H9 (cell line): Measurements from ENCODE around the gene AFAP1L2. TPM values are rescaled to one million over a fixed set of nuclear protein-coding genes. Genes with fewer than 3 reads are reported as not detected.

Source experiments
- DNase-seq: peaks from one replicate; pipeline ENCODE4 v3.0.0-alpha.2; 2017
- H2AFZ ChIP-seq: one replicate; pipeline ENCODE4 v1.6.1; 2013; ENCODE audit warnings: mild to moderate bottlenecking, low read length, control low read depth, moderate library complexity
- H2AK5ac ChIP-seq: 2 replicates; pipeline ENCODE4 v1.6.1; 2013; ENCODE audit warnings: low read length, control low read depth, mixed read lengths; ENCODE audit not compliant: insufficient read length
- H2BK120ac ChIP-seq: one replicate; pipeline ENCODE4 v1.6.1; 2013; ENCODE audit warnings: low read depth, mild to moderate bottlenecking, low read length, control low read depth, inconsistent platforms; ENCODE audit not compliant: poor library complexity, severe bottlenecking
- H2BK12ac ChIP-seq: 2 replicates; pipeline ENCODE4 v1.6.1; 2013; ENCODE audit warnings: low read length, control low read depth, mixed read lengths, low read depth; ENCODE audit not compliant: insufficient read length
- H2BK15ac ChIP-seq: 2 replicates; pipeline ENCODE4 v1.6.1; 2013; ENCODE audit warnings: low read depth, low read length, control low read depth
- H2BK20ac ChIP-seq: one replicate; pipeline ENCODE4 v1.6.1; 2013; ENCODE audit warnings: low read depth, mild to moderate bottlenecking, low read length, control low read depth, inconsistent platforms; ENCODE audit not compliant: poor library complexity, severe bottlenecking
- H2BK5ac ChIP-seq: 2 replicates; pipeline ENCODE4 v1.6.1; 2013; ENCODE audit warnings: low read length, control low read depth, mixed read lengths; ENCODE audit not compliant: insufficient read length
- H3K14ac ChIP-seq: 2 replicates; pipeline ENCODE4 v1.6.1; 2013; ENCODE audit warnings: low read length, control low read depth; ENCODE audit not compliant: insufficient read depth
- H3K18ac ChIP-seq: 2 replicates; pipeline ENCODE4 v1.6.1; 2013; ENCODE audit warnings: low read depth, mild to moderate bottlenecking, mixed read lengths, low read length, control low read depth; ENCODE audit not compliant: insufficient read length
- H3K23ac ChIP-seq: 2 replicates; pipeline ENCODE4 v1.6.1; 2013; ENCODE audit warnings: low read length, control low read depth, mixed read lengths, low read depth; ENCODE audit not compliant: insufficient read length
- H3K23me2 ChIP-seq: 2 replicates; pipeline ENCODE4 v1.6.1; 2013; ENCODE audit warnings: low read depth, mild to moderate bottlenecking, mixed read lengths, low read length, control low read depth; ENCODE audit not compliant: insufficient read length, poor library complexity, severe bottlenecking
- H3K27ac ChIP-seq: 2 replicates; pipeline ENCODE4 v1.5.1; 2013; ENCODE audit warnings: low read length, control low read depth, mixed read lengths, low read depth; ENCODE audit not compliant: insufficient read length
- H3K27me3 ChIP-seq: 2 replicates; pipeline ENCODE4 v1.6.1; 2013; ENCODE audit warnings: low read length, control low read depth, inconsistent platforms; ENCODE audit not compliant: insufficient read depth
- H3K4ac ChIP-seq: 2 replicates; pipeline ENCODE4 v1.6.1; 2013; ENCODE audit warnings: low read depth, mild to moderate bottlenecking, control low read depth, inconsistent platforms, low read length, moderate library complexity
- H3K4me1 ChIP-seq: 2 replicates; pipeline ENCODE4 v1.6.1; 2013; ENCODE audit warnings: low read length, control low read depth, inconsistent platforms; ENCODE audit not compliant: insufficient read depth
- H3K4me2 ChIP-seq: 2 replicates; pipeline ENCODE4 v1.6.1; 2013; ENCODE audit warnings: low read length, control low read depth, mixed read lengths; ENCODE audit not compliant: insufficient read length, insufficient read depth
- H3K56ac ChIP-seq: 2 replicates; pipeline ENCODE4 v1.6.1; 2013; ENCODE audit warnings: low read depth, mild to moderate bottlenecking, mixed read lengths, low read length, control low read depth; ENCODE audit not compliant: insufficient read length
- H3K79me1 ChIP-seq: 2 replicates; pipeline ENCODE4 v1.6.1; 2013; ENCODE audit warnings: low read depth, mild to moderate bottlenecking, moderate library complexity, low read length, control low read depth, inconsistent platforms; ENCODE audit not compliant: insufficient read depth, poor library complexity, severe bottlenecking
- H3K79me2 ChIP-seq: 2 replicates; pipeline ENCODE4 v1.6.1; 2013; ENCODE audit warnings: low read length, control low read depth, inconsistent platforms; ENCODE audit not compliant: insufficient read depth
- H3K9ac ChIP-seq: 2 replicates; pipeline ENCODE4 v1.6.1; 2013; ENCODE audit warnings: low read length, control low read depth, mixed read lengths; ENCODE audit not compliant: insufficient read length; ENCODE audit errors: extremely low read depth
- H3K9me3 ChIP-seq: one replicate; pipeline ENCODE4 v1.6.1; 2013; ENCODE audit warnings: low read depth, low read length, inconsistent platforms; ENCODE audit not compliant: control insufficient read depth
- H3T11ph ChIP-seq: one replicate; pipeline ENCODE4 v1.6.1; 2013; ENCODE audit warnings: mild to moderate bottlenecking, low read length, control low read depth, inconsistent platforms
- H4K20me1 ChIP-seq: one replicate; pipeline ENCODE4 v1.6.1; 2013; ENCODE audit not compliant: control insufficient read depth, insufficient read length, insufficient read depth
- H4K5ac ChIP-seq: 2 replicates; pipeline ENCODE4 v1.6.1; 2013; ENCODE audit warnings: low read depth, mild to moderate bottlenecking, mixed read lengths, low read length, control low read depth; ENCODE audit not compliant: insufficient read length
- H4K8ac ChIP-seq: replicated peaks from 2 replicates; pipeline ENCODE4 v1.6.1; 2013; ENCODE audit warnings: low read length, control low read depth, mixed read lengths, low read depth; ENCODE audit not compliant: insufficient read length
- H4K91ac ChIP-seq: 2 replicates; pipeline ENCODE4 v1.6.1; 2013; ENCODE audit warnings: low read depth, mild to moderate bottlenecking, moderate library complexity, mixed read lengths, low read length, control low read depth; ENCODE audit not compliant: insufficient read length
- H3K27ac Mint-ChIP-seq, 3 experiments: 2 replicates in 2 of 3; 3 replicates in 1 of 3; pipeline ENCODE4 v1.8.0; 2020 to 2021; ENCODE audit warnings: mixed read lengths in 3 of 3, mild to moderate bottlenecking in 1 of 3, moderate library complexity in 1 of 3
- H3K27me3 Mint-ChIP-seq: 2 replicates; pipeline ENCODE4 v1.8.0; 2021; ENCODE audit warnings: low read depth, mild to moderate bottlenecking, moderate library complexity, mixed read lengths
- H3K36me3 Mint-ChIP-seq, 3 experiments: 2 replicates in 2 of 3; 3 replicates in 1 of 3; pipeline ENCODE4 v1.8.0; 2020 to 2021; ENCODE audit warnings: low read depth in 3 of 3, mixed read lengths in 3 of 3; ENCODE audit not compliant: insufficient read depth in 1 of 3
- H3K4me1 Mint-ChIP-seq, 2 experiments: 2 replicates each; pipeline ENCODE4 v1.8.0; 2020; ENCODE audit warnings: mixed read lengths in 2 of 2
- H3K4me3 Mint-ChIP-seq, 2 experiments: 2 replicates in 1 of 2; 3 replicates in 1 of 2; pipeline ENCODE4 v1.8.0; 2020 to 2021; ENCODE audit warnings: mild to moderate bottlenecking in 2 of 2, mixed read lengths in 2 of 2, moderate library complexity in 1 of 2
- H3K9me3 Mint-ChIP-seq, 2 experiments: 2 replicates in 1 of 2; 3 replicates in 1 of 2; pipeline ENCODE4 v1.8.0; 2020; ENCODE audit warnings: mild to moderate bottlenecking in 2 of 2, mixed read lengths in 2 of 2, moderate library complexity in 1 of 2
- WGBS: extraction: QIAGEN DNeasy Blood & Tissue Kit; methylation state at CpG from one replicate; pipeline ENCODE4 v1.1.7; 2013; ENCODE audit warnings: missing lambda C conversion rate, low lambda C conversion rate, mixed read lengths; ENCODE audit not compliant: insufficient read length; ENCODE audit errors: extremely low coverage; 5-methylcytosine and 5-hydroxymethylcytosine counted together
- total RNA-seq: library from RNA; stranded (reverse); gene quantifications from 2 replicates; pipeline ENCODE4 v1.2.1, GENCODE V29; 2021
- TF ChIP-seq, protein P1 (sequence below): fragments of 200-600 bp; sonication (generic); conservative IDR thresholded peaks from 3 replicates; pipeline ENCODE4 v1.8.0; 2021; ENCODE audit warnings: antibody characterized with exemption, mild to moderate bottlenecking

The AFAP1L2 gene
- total RNA-seq, 1 experiment from 2014 or later = 0.77 TPM

GRCh38 chr10:114340816-114341215 lies 63.5 kb downstream of the AFAP1L2 start:
- Histone ChIP-seq H3K23ac (no peak overlapping the region), H4K5ac (no peak overlapping the region), H3K79me1 (no peaks in the 10 kb centered on the region), H2BK5ac (no peak overlapping the region), H3K9ac (no peak overlapping the region), H3K4me1 (peaks cover 5% of the 10 kb centered on the region), H2BK12ac (no peak overlapping the region), H3T11ph (no peak overlapping the region), H3K14ac (no peak overlapping the region), H3K9me3 (no peaks in the 10 kb centered on the region), H4K8ac (no peak overlapping the region), H4K91ac (no peak overlapping the region), H3K56ac (no peak overlapping the region), H3K79me2 (no peaks in the 10 kb centered on the region), H2BK120ac (no peak overlapping the region), H3K27ac (no peak overlapping the region), H3K27me3 (no peaks in the 10 kb centered on the region), H2AFZ (no peak overlapping the region), H4K20me1 (no peaks in the 10 kb centered on the region), H2AK5ac (no peak overlapping the region), H2BK15ac (no peak overlapping the region), H3K23me2 (no peaks in the 10 kb centered on the region), H3K18ac (no peak overlapping the region), H2BK20ac (no peak overlapping the region), H3K4me2 (no peak overlapping the region), H3K4ac (no peak overlapping the region)
- DNase-seq = no peak
- no peak overlapping the region for H3K4me3 Mint-ChIP-seq
- no peaks in the 10 kb centered on the region for H3K36me3 Mint-ChIP-seq
- H3K4me1 Mint-ChIP-seq = peaks cover 30 to 31% of the 10 kb centered on the region in 2 experiments
- TF ChIP-seq, protein P1, sequence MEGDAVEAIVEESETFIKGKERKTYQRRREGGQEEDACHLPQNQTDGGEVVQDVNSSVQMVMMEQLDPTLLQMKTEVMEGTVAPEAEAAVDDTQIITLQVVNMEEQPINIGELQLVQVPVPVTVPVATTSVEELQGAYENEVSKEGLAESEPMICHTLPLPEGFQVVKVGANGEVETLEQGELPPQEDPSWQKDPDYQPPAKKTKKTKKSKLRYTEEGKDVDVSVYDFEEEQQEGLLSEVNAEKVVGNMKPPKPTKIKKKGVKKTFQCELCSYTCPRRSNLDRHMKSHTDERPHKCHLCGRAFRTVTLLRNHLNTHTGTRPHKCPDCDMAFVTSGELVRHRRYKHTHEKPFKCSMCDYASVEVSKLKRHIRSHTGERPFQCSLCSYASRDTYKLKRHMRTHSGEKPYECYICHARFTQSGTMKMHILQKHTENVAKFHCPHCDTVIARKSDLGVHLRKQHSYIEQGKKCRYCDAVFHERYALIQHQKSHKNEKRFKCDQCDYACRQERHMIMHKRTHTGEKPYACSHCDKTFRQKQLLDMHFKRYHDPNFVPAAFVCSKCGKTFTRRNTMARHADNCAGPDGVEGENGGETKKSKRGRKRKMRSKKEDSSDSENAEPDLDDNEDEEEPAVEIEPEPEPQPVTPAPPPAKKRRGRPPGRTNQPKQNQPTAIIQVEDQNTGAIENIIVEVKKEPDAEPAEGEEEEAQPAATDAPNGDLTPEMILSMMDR = no peak
- peaks cover 49% of the 10 kb centered on the region for H3K27me3 Mint-ChIP-seq
- no peaks in the 10 kb centered on the region; a peak in 1 of 5 replicates for H3K9me3 Mint-ChIP-seq
- H3K27ac Mint-ChIP-seq = no peak overlapping the region
- WGBS = no CpG with 5 or more reads among the region's 8 CpGs
